ENCODE results near the gene KRTAP4-3.
"Not testable (repeated sequence)": the region's sequence is repeated elsewhere in the genome, so short reads cannot be mapped to it uniquely, and the experiment has no call there.

The KRTAP4-3 gene

GRCh38 chr17:41150026-41150425, 18.0 kb downstream of the KRTAP4-3 start:
- no peak for FAIRE-seq

DNA sequence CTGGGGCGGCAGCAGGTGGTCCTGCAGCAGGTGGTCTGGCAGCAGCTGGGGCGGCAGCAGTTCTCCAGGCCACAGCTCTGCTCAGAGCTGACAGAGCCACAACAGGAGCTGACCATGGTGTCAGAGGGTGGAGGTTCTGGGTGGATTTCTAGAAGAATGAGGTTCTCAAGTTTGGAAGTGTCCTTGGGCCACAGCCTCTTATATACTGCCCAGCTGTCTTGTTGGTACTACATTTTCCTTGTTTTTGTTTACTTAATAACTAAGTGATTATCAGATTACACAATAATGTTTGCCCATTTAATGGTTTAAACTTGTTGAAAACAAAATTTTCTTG, 18.4 kb downstream of the KRTAP4-3 start, which contains the start of gene KRTAP4-5:
Gene KRTAP4-5, minus strand, starts transcription at position 174 of the 334 bp plus-strand sequence. Its CDS starts 58 bp downstream, at position 116.
- FAIRE-seq, result no peak

GRCh38 chr17:41148971-41149651, 18.9 kb downstream of the KRTAP4-3 start:
- not testable (repeated sequence) for FAIRE-seq

DNA sequence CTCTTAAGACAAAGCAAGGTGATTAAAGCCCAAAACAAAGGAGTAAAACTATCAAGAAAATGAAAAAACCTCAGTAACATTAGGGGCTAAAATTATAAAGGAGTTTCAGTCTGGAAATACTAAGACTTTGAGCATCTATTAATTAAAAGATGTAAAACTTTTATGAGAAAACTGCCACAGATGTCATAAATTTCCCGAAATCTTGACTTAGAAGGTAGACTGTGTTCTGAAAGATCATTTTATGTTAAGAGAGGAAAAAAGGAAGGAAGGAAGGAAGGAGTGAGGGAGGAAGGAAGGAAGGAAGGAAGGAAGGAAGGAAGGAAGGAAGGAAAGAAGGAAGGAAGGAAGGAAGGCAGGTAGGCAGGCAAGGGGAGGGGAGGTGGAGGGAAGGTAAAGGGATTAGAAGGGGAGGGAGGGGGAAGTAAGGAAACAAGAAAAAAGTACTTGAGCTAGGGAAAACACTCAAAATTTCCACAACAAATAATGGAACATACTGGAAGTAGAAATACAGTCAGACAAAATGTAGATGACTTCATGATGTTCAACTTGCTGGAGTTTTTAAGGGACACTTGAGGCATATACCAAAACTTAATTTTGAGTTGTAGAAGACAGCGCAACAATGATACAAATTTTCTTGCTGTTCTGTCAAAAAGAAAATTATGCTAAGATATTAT, 20.4 kb downstream of the KRTAP4-3 start:
- FAIRE-seq, result no peak

DNA sequence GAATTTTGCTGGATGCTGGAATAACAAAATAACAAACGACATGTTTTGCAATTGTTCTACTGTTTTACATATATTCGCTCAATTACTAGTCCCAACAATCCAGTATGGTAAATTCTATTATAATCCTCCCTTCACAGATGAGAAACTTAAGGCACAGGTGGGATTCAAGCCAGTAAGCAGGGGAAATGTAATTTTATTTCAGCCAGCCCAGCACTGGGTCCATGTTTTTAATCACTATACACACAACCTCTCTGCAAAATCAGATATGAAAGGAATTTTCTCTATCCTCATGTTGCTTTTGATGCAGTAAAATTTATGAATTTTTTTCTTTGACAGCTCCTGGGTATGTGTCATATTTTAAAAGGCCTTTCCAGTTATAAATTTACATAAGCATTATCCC, 22.8 kb downstream of the KRTAP4-3 start:
- FAIRE-seq, result no peak

DNA sequence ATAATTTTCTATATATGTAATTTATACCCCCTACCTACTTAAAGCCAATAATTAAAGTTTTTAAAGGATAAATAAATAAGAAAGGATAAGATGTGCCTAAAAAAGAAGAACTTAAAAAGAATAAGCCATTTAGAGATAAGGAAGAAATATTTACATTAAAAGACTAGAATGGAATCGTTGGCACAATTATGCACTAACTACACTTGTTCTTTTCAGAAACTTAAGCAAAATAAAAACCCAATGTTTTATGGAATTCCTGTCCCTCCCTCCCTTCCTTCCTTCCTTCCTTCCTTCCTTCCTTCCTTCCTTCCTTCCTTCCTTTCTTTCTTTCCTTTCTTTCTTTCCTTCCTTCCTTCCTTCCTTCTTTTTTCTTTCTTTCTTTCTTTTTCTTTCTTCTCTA, 23.2 kb downstream of the KRTAP4-3 start:
- no peak for FAIRE-seq

DNA sequence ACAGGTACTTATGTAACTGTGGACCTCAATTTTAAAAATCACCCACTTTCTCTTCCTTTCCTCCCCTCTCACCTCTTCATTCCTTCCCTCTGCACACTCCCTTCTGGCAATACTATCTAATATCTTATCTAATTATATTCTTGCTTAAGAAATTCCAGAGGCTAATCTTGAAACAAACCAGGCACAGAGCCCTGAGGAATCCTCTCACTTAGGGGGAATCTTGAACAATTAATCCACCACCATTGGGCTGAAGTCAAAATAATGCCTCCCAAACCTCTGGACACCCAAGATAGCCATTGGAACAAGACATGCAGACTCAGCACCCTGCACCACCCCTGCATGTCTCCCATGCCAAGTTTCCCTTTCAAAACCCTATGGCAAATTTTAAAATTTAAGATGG, 26.7 kb downstream of the KRTAP4-3 start:
- no peak for FAIRE-seq

- no peak for FAIRE-seq
Measured at GRCh38 chr17:41140360-41141131, 27.5 kb downstream of the KRTAP4-3 start, which contains the start of gene KRTAP4-6. Gene KRTAP4-6, minus strand, starts transcription at chr17:41140544. Its CDS starts 57 bp downstream, at chr17:41140487.

- FAIRE-seq, result not testable (repeated sequence)
Measured at GRCh38 chr17:41139865-41140264, 28.2 kb downstream of the KRTAP4-3 start.

GRCh38 chr17:41133880-41134735, 33.9 kb downstream of the KRTAP4-3 start:
- no peak for FAIRE-seq

DNA sequence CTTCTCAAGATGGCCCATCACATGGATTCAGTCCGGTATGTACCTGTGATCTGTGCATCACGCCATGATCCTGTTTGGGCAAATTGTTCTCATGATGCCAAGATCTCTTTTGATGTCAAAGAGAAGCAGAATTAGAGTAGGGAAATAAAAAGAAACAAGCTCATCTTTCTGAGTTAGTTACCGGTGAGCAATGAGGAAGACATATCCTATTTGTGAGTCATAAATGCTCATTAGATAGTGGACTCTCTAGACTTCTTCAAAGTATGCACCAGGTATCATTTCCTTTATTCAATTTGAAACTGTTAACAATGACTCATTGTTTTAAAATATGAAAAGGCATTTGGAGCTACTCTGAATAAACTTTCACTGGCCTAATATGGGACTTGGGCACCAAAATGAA, 36.0 kb downstream of the KRTAP4-3 start:
- no peak for FAIRE-seq

DNA sequence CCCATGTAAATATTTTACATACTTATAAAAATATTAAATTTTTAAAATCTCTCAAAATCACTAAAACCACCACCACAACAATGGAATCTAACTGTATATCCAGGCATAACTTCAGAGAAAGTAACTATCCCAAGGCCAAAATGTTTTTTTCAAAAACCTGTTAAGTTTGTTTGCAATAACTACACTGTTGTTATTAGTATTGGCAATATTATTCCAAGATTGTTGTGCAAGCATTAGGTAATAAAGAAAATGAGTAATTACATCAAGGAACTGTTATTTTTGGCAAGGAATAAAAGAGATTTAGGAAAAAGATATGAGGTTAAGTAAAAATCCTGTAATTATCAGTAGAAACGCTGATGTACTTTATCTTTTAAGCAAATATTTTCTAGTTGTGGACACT, 40.6 kb downstream of the KRTAP4-3 start:
- no peak for FAIRE-seq

DNA sequence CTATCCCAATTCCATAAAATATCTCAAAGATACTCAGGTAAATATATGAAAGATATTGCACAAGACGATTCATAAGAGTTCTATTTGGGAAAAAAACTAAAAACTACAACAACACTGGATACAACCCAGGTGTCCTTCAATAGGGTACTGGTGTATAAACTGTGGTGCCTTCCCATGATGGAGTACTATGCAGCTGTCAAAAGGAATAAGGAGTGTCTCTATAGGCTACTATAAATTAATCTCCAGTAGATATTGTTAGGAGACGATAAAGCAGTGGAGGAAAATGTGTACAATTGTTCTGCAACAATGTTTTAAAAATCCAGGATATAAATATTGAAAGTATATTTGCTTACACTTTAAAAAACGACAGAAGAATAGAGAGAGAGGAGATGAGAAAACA, 41.6 kb downstream of the KRTAP4-3 start:
- no peak for FAIRE-seq

- FAIRE-seq, result no peak
Measured at GRCh38 chr17:41125064-41125463, 43.0 kb downstream of the KRTAP4-3 start.

DNA sequence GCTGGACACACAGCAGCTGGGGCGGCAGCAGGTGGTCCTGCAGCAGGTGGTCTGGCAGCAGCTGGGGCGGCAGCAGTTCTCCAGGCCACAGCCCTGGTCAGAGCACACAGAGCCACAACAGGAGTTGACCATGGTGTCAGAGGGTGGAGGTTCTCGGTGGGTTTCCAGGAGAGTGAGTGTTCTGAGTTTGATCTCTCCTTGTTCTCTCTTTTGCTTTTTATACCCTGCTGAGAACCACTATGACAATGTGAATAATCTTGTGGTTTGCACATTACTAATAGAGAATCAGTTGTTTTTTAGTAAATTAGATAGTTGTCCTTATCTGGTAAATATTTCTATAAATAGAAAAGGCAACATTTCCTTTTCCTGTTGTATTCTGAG, 44.0 kb downstream of the KRTAP4-3 start, which contains the start of gene KRTAP4-12:
Gene KRTAP4-12, minus strand, starts transcription at position 192 of the 381 bp plus-strand sequence. Its CDS starts 60 bp downstream, at position 132.
- not testable (repeated sequence) for FAIRE-seq

DNA sequence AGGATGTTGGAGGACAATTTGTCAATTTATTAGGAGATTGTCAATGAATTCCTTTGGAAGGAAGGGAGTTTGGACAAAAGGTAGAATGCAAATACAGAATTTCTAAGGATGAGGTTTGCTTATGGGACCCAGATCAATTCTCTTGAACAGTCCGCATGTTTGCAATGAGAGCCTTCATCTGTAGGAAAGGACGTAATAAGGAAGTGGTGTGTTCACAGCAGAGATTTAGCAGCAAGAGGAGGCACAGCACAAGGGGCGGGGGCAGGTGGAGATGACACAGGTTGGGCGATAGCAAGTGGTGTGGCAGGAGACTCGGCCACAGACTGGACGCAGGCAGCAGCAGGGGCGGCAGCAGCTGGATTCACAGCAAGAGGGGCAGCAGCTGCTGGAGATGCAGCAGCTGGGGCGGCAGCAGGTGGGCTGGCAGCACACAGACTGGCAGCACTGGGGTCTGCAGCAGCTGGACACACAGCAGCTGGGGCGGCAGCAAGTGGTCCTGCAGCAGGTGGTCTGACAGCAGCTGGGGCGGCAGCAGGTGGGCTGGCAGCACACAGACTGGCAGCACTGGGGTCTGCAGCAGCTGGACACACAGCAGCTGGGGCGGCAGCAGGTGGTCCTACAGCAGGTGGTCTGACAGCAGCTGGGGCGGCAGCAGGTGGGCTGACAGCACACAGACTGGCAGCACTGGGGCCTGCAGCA, 44.6 kb downstream of the KRTAP4-3 start:
- not testable (repeated sequence) for FAIRE-seq

DNA sequence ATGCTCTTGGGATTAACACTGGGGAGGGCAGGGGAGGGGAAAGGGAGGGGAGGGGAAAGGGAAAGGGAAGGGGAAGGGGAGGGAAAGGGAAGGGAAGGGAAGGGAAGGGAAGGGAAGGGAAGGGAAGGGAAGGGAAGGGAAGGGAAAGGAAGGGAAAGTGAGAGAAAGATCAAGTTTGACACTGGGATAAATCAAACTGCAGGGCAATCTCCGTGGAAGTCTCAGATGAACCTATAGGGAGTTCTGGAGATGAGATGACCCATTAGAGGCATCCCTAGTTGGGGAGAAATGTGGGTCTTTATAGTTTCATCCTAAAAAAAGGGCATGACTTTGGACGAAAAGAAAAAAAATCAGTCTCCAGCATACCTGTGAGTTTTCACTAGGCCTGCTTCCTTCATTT, 46.3 kb downstream of the KRTAP4-3 start:
- no peak for FAIRE-seq

DNA sequence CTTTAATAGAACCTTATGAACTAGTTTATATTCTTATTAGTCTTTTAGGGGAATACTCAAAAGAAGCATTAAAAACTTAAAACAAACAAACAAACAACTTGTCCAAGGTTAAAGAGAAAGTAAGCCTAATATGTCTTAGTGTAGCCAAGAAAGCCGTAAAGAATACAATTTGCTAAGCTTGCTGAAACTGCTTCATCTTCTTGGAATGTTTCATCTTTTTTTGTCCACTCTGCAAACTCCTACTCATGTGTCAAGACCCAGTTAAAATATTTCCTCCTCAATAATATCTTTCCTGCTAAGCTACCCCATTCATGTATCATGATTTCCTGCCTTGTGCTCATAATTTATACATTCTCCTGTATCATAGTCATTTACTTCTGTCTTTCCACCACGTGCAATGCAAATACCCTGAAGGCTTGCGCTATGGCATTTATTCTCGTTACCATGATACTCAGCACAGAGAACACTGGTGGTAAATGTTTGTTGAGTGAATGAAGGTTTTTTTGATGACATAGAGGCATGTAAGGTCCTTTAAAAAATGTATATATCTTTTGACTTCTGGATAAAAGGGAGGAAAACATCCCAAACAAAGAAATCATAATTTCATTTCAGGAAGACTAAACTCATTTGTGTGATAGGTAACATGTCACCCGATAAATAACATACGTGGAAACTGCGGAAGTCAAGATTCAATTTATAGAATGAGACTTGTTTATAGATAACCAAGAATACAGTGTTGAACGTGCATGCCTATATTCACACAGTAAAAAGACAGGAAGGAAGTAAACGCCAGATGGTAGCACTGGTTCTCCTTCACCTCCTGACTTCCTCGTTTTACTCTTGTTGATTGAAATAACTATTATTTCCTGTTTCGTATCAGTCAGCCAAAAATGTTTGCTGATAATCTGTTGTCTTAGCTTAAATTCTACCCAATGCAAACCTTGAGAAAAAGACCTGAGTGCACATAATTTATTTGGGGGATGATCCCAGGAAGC, 48.0 kb downstream of the KRTAP4-3 start:
- peak; percentile 95 for FAIRE-seq

DNA sequence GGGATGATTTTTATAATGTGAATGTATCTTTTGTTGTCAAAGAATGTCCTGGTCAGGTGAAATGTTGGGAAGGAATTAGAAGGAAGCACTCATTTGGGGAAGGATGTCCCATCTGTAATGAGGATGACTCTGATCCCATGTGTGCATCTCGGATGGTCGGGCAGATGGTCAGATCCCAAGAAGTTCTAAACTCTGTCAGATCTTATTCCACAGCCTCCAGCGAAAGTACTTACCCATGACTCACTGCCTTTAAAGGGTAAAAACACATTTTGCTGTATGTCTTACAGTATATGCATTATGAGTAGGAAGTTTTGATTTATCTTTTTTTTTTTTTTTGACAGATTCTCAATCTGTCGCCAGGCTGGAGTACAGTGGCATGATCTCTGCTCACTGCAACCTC, 49.3 kb downstream of the KRTAP4-3 start:
- no peak for FAIRE-seq

DNA sequence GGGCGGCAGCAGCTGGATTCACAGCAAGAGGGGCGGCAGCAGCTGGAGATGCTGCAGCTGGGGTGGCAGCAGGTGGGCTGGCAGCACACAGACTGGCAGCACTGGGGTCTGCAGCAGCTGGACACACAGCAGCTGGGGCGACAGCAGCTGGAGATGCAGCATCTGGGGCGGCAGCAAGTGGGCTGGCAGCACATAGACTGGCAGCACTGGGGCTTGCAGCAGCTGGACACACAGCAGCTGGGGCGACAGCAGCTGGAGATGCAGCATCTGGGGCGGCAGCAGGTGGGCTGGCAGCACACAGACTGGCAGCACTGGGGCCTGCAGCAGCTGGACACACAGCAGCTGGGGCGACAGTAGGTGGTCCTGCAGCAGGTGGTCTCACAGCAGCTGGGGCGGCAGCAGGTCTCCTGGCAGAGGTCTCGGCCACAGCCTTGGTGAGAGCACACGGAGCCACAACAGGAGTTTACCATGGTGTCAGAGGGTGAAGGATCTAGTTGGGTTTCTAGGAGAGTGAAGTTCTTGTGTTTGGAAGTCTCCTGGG, 50.1 kb downstream of the KRTAP4-3 start, which contains the start of gene KRTAP4-11:
Gene KRTAP4-11, minus strand, starts transcription at position 528 of the 541 bp plus-strand sequence. Its CDS starts 58 bp downstream, at position 470.
- not testable (repeated sequence) for FAIRE-seq

All from endometrium (tissue), 2 donors.